Activated CD8-positive, alpha-beta T cell treated with anti-CD3 and anti-CD28 coated beads for 36 hours (primary cell): ENCODE measurements around the gene PLEKHH3. TPM values are rescaled to one million over a fixed set of nuclear protein-coding genes. Genes with fewer than 3 reads are reported as not detected.

Experiments
- ATAC-seq: fragments of 200-7000 bp; cut with Tn5 transposase; one replicate; pipeline ENCODE4 v1.10.0; 2021; ENCODE audit warnings: mild to moderate bottlenecking, moderate library complexity
- CTCF ChIA-PET: fragments of 350-600 bp; sonication (Branson Sonifier 250); formaldehyde crosslinking; loops from one replicate; lab custom pipeline; 2021; ENCODE audit warnings: antibody characterized with exemption; lab: Charles Lee
- POLR2A ChIA-PET: fragments of 350-600 bp; sonication (Branson Sonifier 250); formaldehyde crosslinking; loops from one replicate; lab custom pipeline; 2021; ENCODE audit warnings: antibody characterized with exemption; lab: Charles Lee
- DNase-seq: peaks from one replicate; pipeline ENCODE4 v3.0.0-alpha.2; 2020
- H3K27ac Mint-ChIP-seq: one replicate; pipeline ENCODE4 v1.8.0; 2021; ENCODE audit warnings: mild to moderate bottlenecking, mixed read lengths
- H3K27me3 Mint-ChIP-seq: one replicate; pipeline ENCODE4 v1.8.0; 2021; ENCODE audit warnings: mixed read lengths
- H3K36me3 Mint-ChIP-seq: one replicate; pipeline ENCODE4 v1.8.0; 2021; ENCODE audit warnings: low read depth, mixed read lengths
- H3K4me1 Mint-ChIP-seq: one replicate; pipeline ENCODE4 v1.8.0; 2021; ENCODE audit warnings: low read depth, mixed read lengths
- H3K4me3 Mint-ChIP-seq: one replicate; pipeline ENCODE4 v1.8.0; 2021; ENCODE audit warnings: mild to moderate bottlenecking, moderate library complexity, mixed read lengths
- H3K9me3 Mint-ChIP-seq: one replicate; pipeline ENCODE4 v1.8.0; 2021; ENCODE audit warnings: mixed read lengths
- intact Hi-C: fragments of 100-400 bp; cut with micrococcal nuclease; formaldehyde crosslinking; loops from one replicate; pipeline ENCODE4 v1.10.0; 2022
- total RNA-seq, 2 experiments: library from RNA; stranded (reverse); gene quantifications; one replicate each; pipeline ENCODE4 v1.2.3, GENCODE V29; 2021
- TF ChIP-seq, protein P1 (sequence below): fragments of 200-600 bp; IDR thresholded peaks from one replicate; pipeline ENCODE4 v1.8.0; 2022; ENCODE audit warnings: antibody characterized with exemption, mild to moderate bottlenecking

Gene PLEKHH3
- total RNA-seq, 2 experiments from 2014 or later, result 0.29 to 0.65 TPM

DNA sequence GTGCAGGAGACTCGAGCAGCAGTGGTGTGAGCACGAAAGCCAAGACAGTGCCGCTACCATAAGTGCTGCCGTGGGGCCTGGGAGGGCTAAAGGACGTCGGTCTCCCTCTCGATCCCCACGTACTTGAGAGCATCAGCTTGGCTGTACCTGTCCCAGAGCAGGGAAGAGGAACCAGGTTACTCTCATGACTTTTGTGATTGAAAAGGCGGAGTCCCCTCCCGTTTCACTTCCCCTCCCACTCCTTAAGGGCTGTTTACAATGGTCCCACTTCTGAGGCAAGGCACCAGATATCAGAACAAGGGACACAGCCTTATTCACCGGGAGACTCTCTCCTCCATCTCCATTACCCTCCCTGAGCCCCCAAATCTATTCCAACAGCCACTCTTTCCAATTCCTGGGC is 25.7 kb upstream of the PLEKHH3 start:
- H3K4me1 Mint-ChIP-seq, result peaks cover 14% of the 10 kb centered on the region
- CTCF ChIA-PET, result interaction anchor here (1.0 kb wide), 1 partner anchor 23 kb away, joined by 3 read pairs; no protein-coding TSS in a partner anchor
- intact Hi-C loops, result no loop called here
- TF ChIP-seq, protein P1, sequence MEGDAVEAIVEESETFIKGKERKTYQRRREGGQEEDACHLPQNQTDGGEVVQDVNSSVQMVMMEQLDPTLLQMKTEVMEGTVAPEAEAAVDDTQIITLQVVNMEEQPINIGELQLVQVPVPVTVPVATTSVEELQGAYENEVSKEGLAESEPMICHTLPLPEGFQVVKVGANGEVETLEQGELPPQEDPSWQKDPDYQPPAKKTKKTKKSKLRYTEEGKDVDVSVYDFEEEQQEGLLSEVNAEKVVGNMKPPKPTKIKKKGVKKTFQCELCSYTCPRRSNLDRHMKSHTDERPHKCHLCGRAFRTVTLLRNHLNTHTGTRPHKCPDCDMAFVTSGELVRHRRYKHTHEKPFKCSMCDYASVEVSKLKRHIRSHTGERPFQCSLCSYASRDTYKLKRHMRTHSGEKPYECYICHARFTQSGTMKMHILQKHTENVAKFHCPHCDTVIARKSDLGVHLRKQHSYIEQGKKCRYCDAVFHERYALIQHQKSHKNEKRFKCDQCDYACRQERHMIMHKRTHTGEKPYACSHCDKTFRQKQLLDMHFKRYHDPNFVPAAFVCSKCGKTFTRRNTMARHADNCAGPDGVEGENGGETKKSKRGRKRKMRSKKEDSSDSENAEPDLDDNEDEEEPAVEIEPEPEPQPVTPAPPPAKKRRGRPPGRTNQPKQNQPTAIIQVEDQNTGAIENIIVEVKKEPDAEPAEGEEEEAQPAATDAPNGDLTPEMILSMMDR, result no peak
- no peaks in the 10 kb centered on the region for H3K9me3 Mint-ChIP-seq
- H3K4me3 Mint-ChIP-seq, result no peak overlapping the region
- H3K27me3 Mint-ChIP-seq, result no peaks in the 10 kb centered on the region
- peaks cover 44% of the 10 kb centered on the region for H3K36me3 Mint-ChIP-seq
- no peak for ATAC-seq
- DNase-seq, result no peak
- POLR2A ChIA-PET, result no interaction called here
- no peak overlapping the region for H3K27ac Mint-ChIP-seq

DNA sequence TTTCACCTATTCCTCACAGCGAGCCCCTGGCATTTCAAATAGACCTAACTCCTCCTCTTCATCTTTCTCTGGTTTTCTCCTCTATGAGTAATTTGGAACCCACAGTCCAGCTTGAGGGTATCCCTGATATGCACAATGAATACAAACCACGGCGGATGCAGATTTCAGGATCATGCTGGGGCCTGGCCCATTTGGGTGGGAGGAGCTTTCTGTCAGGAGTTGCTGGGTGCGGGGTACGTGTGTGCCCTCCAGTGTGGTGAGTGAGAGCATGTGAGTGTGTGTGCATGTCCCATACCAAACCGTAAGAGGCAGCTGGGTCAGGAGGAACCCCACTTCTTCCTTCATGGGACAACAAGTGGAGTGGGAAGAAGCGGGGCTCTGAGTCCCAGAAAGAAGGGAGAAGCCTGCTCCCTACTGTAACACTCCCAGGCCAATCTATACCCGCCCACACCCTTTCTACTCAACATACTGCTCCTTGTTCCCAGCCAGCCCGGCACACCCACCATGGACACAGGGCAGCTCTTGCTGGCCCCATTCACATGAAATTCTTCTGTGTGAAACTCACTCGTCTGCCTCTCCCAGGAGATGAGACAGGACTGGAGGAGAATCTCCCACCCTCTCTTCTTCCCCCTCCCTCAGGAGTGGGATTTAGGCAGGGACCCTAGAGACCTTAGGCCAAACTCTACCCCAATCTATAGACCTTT is 23.9 kb upstream of the PLEKHH3 start:
- Mint-ChIP-seq H3K27ac (no peak overlapping the region), H3K4me3 (no peak overlapping the region), H3K4me1 (peaks cover 10% of the 10 kb centered on the region), H3K27me3 (no peaks in the 10 kb centered on the region), H3K36me3 (peaks cover 39% of the 10 kb centered on the region), H3K9me3 (no peaks in the 10 kb centered on the region)
- TF ChIP-seq, protein P1, result no peak
- POLR2A ChIA-PET, result interaction anchor here (2.0 kb wide), 1 partner anchor 17 kb away, joined by 5 read pairs; no protein-coding TSS in a partner anchor
- CTCF ChIA-PET, result no interaction called here
- intact Hi-C loops, result no loop called here
- DNase-seq (no peak), ATAC-seq (no peak)

DNA sequence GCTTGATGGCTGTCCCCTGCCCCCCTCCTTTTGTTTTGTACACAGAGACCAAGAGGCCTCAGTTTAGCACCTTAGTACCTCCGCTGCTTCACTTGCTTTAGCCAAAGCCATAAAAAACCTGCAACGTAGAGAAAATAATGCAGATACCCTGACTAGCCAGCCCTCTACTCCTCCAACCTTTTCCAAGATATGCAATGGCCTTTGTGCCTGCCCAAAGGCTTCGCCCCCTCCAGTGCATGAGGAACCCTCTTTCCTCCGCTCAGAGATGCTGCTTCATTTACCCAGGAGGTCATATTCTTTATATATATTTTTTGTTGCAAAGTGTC is 22.6 kb upstream of the PLEKHH3 start:
- Mint-ChIP-seq H3K4me3 (no peak overlapping the region), H3K4me1 (peaks cover under 1% of the 10 kb centered on the region), H3K27ac (no peak overlapping the region), H3K36me3 (peaks cover 33% of the 10 kb centered on the region), H3K9me3 (no peaks in the 10 kb centered on the region), H3K27me3 (no peaks in the 10 kb centered on the region)
- DNase-seq, result no peak
- ATAC-seq, result no peak
- POLR2A ChIA-PET, result interaction anchor here (2.0 kb wide), 1 partner anchor 16 kb away, joined by 5 read pairs; no protein-coding TSS in a partner anchor
- CTCF ChIA-PET, result interaction anchor here (1.4 kb wide), 1 partner anchor 64 kb away, joined by 4 read pairs; no protein-coding TSS in a partner anchor
- TF ChIP-seq, protein P1, result no peak
- intact Hi-C loops, result no loop called here

DNA sequence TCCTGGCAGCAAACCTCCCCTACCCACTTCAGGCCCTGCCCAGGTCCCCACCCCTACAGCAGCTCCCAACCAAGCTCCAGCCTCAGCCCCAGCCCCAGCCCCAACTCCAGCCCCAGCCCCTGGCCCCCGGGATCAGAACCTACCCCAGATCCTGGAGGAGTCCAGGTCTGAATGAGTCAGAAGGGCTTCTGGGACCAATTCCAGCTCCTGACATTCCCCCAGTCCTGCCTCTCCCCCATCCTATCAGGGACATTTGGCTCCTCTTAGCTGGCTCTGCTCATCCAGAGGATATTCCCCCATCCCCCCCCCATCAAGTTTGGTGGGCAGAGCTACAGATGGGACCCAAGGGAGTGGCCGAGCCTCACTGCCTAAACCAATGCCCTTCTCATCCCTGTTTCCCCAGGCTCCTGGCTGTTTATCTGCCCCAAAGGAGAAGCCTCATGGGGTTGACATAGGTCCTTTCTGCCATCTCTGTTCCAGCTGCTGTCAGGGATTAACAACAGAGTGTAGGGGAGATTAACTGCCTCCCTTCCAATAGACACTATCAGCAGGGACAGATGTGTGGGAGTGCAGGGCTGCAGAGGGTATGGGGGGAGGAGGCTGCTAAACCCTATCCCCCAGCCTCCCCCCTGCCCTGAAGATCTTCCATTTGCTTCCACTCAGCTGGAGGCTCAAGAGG is 22.1 kb upstream of the PLEKHH3 start:
- H3K27me3 Mint-ChIP-seq, result no peaks in the 10 kb centered on the region
- H3K36me3 Mint-ChIP-seq, result peaks cover 29% of the 10 kb centered on the region
- DNase-seq (no peak), ATAC-seq (no peak)
- CTCF ChIA-PET, result interaction anchor here (1.4 to 2.4 kb wide), 2 partner anchors 18 to 65 kb away, joined by 4 to 9 read pairs; no protein-coding TSS in a partner anchor
- POLR2A ChIA-PET, result interaction anchor here (2.0 kb wide), 1 partner anchor 15 kb away, joined by 5 read pairs; no protein-coding TSS in a partner anchor
- H3K9me3 Mint-ChIP-seq, result no peaks in the 10 kb centered on the region
- H3K4me1 Mint-ChIP-seq, result no peaks in the 10 kb centered on the region
- no peak overlapping the region for H3K4me3 Mint-ChIP-seq
- intact Hi-C loops, result no loop called here
- TF ChIP-seq, protein P1, result no peak
- no peak overlapping the region for H3K27ac Mint-ChIP-seq
